ENCODE data around the gene CLIP3.
A peak's percentile ranks its signal among the peaks of the same experiment; 100 is the strongest.
"Not testable (repeated sequence)": the region's sequence is repeated elsewhere in the genome, so short reads cannot be mapped to it uniquely, and the experiment has no call there.

The CLIP3 gene

DNA sequence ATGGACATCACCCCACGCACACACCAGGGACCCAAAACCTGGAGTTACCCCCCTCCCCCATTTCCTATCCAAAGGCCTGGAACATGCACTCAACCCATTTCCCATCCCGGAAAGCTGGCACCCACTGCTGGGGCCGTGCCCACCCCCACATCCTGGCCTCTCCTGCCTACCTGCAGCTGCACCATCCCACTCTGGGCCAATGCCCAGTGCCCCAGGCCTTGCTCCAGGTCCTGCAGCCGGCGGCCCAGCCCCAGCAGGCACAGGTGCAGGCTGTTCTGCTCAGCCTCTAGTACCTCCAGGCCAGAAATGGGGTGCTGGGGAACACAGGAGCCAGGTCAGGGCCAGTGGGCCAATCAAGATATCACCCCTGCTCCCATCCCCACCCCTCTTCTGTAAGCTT, 25.7 kb downstream of the CLIP3 start:
- no peak for DNase-seq

DNA sequence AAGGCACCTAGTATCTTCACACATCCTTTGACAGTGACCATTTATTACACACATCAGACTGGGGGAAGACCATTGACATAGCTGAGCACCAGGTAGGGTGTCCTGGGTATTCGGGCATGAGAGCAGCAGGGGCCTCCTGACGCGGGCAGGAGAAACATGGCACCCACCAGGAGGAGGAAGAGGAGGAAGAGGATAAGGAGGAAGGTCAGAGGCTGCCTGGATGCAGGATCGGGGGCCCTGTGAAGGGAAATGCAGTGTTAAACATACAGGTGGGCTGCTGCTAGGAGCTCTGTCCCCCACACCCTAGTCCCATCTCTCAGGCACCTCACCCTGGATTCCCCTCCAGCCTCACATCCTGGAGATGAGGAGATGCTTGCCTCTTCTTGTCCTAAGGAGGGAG, 29.4 kb downstream of the CLIP3 start:
- no peak for DNase-seq

DNA sequence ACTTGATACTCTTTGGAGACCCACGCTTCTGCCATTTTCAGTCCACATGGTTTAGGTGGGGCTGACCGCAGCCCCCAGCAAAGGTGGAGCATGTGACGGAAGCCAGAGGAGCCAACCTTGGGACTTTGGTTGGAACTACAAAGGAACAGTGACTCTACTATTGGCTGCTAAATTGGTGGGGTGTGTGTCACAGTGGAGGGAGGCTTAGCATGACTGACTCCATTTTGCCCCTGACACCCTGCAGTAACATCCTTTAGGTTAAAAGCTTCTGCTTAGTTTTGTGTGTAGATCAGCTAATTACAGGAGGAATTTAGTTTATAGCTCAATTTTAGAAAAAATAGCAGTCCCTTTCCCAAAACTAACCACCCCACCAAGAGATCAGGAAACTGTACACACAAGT, 31.1 kb downstream of the CLIP3 start:
- DNase-seq: no peak

DNA sequence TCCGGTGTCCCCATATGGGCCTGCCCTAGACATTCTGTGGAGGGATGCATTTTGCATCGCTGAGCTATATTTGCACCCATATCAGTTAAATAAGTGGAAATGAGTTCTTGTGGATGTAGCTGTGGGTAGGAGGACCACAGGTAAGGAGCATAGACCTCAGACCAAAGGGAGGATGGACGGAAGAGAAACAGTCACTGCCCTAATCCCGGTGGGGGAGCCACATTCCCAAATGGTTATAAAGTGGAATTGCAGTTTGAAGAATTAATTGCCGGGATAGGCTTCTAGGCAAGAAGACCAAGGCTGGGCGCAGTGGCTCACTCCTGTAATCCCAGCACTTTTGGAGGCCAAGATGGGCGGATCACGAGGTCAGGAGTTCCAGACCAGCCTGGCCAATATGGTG, 35.9 kb downstream of the CLIP3 start:
- DNase-seq: no peak

DNA sequence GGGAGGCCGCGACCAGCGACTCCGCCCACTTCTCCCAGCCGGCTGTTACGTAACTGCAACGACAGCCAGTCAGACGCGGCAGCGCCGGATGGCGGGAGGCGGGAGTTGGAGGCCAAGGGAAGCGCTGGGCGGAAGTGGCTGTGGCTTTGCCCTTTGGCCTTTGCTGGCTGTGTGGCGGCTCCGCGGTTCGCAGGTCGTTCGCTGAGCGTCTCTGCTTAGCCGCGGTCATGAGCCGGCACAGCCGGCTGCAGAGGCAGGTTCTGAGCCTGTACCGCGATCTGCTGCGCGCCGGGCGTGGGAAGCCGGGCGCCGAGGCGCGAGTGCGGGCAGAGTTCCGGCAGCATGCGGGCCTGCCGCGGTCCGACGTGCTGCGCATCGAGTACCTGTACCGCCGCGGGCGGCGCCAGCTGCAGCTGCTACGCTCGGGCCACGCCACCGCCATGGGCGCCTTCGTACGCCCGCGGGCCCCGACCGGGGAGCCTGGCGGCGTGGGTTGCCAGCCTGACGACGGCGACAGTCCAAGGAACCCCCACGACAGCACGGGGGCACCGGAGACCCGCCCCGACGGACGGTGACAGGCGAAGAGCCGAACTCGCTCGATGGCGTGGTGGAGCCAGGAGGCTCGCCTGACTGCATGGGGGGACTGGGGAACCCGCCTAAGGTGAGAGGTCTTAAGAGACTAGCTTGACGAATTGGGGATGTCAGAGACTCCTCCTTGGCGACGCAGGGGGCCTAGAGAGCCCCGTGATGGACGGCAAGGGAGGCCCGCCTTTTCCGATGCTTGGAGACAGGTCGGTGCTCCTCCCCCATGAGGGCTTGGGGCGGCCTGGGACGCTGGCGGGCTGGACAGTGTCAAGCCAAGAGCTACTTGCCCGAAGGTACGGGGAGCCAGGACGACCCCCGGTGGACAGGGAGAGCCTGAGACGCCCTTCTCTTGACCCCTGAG, 37.4 kb downstream of the CLIP3 start, which contains the start of gene SDHAF1:
Gene SDHAF1, plus strand, starts transcription at position 141 of the 946 bp plus-strand sequence. Its CDS starts 87 bp downstream, at position 228.
- peak; percentile 91 for DNase-seq

DNA sequence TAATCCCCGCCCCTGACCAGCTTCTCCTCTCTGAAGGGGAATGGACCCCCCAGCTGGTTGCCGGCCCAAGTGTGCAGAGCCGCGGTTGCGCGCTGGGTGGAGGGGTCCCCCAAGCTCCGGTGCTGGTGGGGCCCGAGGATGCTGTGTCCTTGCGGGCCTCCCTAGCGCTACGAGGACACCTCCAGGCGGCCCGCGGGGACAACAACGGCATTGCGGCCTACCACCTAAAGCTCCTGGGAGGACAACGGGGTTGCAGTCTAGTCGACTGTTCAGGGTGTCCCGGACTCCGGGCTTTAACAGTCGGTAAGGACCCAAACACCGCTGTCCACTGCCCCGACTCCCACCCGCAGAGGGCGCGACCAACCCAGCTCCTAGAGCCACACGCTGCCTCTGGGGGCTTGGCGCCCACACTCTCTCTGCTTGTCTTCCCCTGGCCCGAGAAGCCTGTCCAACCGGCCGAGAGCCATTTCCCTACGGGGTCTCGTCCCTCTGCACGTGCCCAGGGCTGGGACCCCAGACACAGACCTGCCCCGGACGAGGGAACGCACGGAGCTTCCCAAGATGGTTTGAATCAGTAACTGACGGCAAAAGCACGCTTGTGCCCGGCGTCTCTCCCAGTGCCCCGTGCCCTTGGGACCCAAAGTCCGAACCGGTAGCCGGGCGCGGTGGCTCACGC, 38.6 kb downstream of the CLIP3 start:
- no peak for DNase-seq

DNA sequence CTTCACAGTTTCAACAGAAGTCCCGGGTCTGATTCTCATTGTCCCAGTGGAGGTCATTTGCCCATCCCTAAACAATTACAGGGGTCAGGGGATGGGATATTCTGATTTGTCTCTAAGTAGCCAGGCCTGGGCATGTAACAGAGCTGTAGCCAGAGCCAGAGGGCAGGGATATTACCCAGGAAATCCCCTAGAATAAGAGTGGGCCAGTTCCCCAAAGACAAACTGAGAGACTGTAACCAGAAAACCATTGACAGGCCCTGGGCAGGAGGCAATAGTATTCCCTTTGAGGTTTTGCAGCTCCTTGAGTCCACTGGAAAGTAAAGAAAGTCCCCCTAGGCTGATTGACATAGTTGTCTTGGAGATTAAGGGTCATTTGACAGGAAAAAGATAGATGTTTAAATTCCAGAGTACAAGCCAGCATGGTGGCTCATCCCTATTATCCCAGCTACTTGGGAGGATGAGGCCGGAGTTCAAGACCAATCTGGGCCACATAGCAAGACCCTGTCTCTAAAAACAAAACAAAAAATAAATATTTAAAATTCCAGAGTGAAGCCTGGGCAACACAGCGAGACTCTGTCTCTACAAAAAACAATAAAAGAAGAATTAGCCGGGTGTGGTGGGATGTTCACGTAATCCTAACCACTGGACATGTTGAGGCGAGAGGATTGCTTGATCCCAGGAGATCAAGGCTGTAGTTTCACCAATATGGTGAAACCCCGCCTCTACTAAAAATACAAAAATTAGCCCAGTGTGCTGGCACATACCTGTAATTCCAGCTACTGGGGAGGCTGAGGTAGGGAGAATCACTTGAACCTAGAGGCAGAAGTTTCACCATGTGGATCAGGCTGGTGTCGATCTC, 39.5 kb downstream of the CLIP3 start:
- DNase-seq: no peak

DNA sequence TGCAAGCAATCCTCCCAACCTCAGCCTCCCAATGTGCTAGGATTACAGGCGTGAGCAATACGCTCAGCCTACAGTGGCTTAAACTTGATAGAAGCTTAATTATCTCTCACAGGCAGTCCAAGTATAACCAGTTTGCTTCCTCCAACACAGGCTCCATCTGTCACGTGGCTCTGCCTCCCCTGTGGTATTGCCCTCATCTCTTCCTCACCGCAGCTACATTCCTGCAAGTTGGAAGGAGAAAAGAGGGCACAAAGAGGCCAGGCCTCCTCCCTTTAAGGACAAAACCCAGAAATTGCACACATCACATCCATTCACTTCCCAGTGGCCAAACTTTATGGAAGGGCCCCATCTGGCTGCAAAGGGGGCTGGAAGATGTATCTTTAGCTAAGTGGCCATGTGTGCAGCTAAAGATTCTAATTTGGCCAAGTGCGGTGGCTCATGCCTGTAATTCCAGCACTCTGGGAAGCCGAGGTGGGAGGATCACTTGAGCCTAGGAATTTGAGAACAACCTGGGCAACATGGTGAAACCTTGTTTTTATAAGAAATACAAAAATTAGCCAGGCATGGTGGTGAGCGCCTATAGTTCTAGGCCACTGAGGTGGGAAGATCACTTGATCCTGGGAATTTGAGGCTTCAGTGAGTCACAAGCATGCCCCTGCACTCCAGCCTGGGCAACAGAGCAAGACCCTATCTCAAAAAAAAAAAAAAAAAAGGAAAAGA, 40.8 kb downstream of the CLIP3 start:
- no peak for DNase-seq

DNA sequence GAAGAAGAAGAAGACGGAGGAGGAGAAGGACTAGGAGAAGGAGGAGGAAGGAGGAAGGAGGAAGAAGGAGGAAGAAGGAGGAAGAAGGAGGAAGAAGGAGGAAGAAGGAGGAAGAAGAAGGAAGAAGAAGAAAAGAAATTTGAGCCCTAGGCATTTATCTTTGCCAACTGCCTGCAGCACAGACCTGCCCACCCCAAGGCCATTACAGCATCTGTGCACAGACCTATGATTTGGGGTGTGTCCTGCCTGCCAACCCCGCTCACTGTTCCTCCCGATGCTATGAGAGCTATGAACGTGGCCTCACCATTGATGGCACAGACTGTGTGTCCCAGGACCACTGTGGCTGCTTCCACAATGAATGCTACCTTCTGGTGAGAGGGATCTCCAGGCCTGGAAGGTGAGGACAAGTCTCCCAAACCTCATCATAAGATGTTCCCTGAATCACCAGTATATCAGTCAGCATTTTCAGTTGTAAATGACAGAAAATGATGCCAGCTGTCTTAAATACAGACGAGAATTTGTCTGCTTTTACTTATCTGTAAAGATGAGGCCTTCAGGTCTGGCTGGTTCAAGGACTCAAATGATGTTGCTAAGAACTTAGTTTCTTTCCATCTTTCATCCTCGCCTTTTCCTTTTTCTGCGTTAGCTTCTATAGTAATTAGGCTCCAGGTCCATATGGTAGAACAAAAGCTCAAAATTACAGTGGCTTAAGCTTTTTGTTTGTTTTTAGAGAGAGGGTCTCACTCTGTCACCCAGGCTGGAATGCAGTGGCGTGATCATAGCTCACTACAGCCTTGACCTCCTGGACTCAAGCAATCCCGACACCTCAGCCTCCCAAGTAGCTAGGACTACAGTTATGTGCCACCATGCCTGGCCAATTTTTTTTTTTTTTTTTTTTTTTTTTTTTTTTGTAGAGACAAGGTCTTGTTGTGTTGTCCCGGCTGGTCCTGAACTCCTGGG, 41.6 kb downstream of the CLIP3 start:
- no peak for DNase-seq

DNA sequence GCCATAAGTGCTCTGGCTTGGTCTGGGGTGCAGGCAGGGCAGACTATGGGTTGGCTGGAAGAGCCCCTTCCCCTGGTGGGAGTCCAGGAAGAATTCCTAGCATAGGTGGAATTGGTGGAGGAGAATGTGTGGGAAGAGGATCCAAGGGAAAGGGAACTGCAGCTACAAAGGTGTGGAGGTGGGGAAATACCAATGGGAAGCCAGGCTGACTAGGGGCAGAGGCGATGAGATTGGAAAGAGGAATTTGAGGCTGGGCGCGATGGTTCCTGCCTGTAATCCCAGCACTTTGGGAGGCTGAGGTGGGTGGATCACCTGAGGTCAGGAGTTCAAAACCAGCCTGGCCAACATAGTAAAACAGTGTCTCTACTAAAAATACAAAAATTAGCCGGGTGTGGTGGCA, 42.5 kb downstream of the CLIP3 start:
- DNase-seq: no peak

DNA sequence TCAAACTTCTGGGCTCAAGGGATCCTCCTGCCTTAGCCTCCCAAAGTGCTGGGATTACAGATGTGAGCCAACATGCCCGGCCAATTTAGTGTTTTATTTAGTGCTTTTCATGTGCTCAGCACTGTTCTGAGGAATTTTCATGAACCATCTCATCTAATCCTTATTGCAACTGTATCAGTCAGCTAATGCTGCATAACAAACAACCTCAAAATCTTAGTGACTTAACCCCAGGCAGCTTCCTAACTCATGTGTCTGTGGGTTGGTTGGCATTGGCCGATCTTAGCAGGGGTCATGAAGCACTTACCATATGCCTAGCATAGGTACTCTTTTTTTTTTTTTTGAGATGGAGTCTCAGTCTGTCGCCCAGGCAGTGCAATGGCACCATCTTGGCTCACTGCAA, 43.8 kb downstream of the CLIP3 start:
- no peak for DNase-seq

DNA sequence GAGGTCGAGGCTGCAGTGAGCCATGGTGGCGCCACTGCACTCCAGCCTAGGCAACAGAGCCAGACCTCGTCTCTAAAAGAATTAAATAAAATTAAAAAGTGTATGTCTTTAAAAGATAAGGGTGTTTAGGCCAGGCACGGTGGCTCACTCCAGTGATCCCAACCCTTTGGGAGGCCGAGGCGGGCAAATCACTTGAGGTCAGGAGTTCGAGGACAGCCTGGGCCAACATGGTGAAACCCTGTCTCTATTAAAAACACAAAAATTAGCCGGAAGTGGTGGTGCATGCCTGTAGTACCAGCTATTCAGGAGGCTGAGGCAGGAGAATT, 45.1 kb downstream of the CLIP3 start:
- no peak for DNase-seq

DNA sequence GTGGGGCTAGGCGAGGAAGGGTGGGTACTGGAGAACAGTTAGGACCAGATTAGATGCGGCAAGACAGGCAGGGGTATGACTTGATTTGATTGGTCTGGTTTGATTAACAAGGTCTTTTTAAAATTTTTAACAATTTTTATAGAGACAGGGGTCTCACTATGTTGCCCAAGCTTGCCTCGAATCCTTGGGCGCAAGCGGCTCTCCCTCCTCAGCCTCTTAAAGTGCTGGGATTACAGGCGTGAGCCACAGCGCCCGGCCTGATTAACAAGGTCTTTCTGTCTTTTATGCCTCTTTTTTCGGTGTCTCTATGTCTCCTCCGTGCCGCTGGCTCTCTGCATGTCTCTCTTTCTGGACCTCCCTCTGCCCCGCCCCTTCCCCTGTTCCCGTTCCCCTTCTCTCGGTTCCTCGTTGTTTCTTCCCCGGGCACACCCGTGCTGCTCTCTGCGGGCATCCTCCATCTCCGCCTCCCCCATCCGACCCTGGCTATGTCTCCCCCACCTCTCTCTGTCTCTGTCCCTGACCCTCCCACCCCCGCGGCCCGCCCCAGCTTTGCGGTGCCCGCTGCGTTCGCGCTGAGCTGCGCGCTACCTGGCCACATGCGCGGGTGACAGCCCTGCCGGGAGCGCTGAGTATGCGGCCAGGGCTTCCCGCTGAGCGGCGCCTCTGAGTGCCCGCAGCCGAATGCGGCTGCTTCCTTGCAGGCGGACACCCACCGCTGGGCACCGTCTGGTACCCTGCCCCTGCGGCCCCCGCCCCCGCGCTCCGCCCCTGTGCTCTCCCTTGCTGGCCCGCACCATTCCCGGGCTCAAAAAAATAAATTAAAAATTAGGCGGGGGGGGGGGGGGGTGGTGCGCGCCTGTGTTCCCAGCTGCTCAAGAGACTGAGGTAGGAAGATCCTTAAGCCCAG, 45.8 kb downstream of the CLIP3 start:
- peak; percentile 25 for DNase-seq

DNA sequence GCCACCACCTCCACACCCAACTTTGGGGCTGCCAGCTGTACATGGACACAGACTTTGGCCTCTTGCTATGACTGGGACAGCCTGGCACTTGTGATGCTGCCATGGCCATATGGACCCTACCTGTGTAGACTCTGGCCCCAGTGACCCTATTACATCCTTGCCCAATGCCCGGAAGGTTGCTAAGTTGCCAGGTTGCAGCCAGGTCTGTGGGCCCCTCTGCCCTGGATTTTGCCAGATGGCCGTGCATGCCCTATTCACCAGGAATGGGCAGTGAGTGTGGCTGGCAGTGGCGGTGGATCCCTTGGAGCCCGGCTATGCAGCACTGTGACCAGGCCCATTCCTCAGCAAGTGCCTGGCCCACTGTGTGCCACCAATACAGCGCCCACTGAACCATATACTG, 46.6 kb downstream of the CLIP3 start:
- no peak for DNase-seq

DNA sequence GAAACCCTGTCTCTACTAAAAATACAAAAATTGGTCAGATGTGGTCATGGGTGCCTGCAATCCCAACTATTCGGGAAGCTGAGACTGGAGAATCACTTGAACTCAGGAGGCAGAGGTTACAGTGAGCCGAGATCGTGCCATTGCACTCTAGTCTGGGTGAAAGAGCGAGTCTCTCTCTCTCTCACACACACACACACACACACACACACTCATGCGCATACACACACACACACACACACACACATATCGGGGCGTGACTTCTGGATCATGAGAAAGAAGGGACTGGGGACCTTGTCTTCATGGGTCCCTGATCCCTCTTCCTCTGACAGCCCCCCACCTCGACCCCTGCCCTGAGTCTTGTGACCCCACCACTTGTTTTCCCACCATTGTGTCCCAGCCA, 49.5 kb downstream of the CLIP3 start:
- no peak for DNase-seq

DNA sequence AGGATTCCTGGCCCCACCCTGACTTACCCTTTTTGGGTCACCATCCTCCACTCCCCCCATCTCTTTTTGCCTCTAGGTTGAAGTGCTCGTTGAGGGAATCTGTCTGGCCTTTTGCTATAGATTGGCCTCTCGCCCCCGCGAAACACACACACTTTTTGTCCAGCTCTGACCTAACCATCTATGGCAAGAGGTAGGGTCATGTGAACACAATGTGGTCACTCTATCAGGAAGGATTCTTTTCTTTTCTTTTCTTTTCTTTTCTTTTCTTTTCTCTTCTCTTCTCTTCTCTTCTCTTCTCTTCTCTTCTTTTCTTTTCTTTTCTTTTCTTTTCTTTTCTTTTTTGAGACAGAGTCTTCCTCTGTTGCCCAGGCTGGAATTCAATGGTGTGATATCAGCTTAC, 51.7 kb downstream of the CLIP3 start:
- DNase-seq: not testable (repeated sequence)

DNA sequence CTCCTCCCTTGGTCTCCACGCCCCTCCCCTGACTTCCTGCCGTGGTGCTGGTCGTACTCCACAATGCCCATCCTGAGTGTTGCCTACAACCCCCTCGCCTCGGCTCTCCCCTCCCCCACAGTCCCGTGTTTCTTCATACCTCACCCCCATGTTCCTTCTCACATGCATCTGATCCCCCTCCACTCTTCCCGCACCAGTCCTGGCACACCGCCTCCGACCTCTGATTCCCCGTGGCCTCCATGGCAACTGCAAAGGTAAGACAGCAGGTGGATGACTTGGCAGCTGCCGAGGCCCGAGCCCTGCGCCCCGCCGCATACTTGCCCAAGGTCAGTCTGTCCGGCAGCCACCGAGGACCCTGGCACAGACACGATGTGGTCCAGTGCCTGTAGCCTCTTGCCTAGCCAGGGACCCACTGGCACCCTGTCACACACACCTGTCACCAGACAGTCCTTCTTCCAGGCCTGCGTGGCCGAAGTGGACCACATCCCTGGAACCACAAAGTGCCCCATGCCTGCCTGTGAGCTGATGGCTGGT, 53.8 kb downstream of the CLIP3 start:
- DNase-seq: no peak

DNA sequence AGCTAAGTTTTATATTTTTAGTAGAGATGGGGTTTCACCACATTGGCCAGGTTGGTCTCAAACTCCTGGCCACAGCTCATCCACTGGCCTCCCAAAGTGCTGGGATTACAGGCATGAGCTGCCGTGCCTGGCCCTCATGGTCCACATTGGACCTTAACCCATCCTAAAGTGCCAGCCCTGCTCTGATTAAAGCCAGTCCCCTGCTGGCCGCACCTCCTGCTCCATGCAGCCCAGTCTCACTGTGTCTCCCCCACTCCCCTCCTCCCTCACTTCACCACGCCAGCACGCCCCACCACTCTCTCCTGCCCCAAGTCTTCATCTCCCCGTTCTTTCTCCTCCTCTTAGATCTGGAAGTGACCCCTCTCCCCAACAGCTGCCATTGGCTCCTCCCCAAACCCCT, 54.4 kb downstream of the CLIP3 start:
- DNase-seq: no peak

DNA sequence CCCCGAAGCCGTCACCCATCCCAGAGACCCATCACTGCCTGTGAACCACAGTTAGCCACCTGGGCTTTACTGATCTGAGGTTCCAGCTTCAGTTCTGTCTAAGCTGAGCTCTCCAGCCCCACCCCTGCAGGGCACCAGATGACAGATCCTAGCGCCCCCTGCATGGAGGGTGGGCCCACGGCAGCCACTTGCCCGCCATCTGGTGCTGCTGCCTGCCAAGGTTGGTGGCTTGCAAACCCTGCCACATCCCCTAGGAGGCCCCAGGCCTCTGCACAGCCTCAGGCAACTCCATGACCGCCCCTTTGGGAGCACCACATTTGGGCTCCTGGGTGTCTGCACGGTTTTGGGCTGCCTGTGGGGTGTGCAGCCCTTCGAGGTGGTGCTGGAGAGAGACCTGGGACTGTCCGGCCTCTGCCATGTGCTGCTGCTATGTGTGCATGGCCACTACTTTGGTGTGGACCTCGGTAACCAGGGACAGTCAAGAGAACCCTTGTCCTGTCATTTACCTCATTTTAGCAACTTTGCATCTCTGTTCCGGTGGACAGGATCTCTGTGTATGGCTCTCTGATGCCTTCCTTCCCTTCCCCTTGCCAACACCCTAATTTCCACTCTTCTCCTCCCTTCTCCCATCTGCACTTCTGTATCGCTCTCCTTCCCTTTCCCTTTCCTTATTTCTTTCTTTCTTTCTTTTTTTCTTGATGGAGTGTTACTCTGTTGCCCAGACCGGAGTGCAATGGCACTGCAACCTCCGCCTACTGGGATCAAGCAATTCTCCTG, 55.0 kb downstream of the CLIP3 start:
- no peak for DNase-seq
